BLaER1 treated with 17β-estradiol and CSF1 and Interleukin-3, amounts not matched to agents 10 nM and 100 nM (cell line): Measurements from ENCODE around the gene SMPD4.
"Not testable (repeated sequence)": the region's sequence is repeated elsewhere in the genome, so short reads cannot be mapped to it uniquely, and the experiment has no call there.

Experiments used
- H3K27ac ChIP-seq, 11 experiments: shearing (Covaris generic); formaldehyde crosslinking; 2 replicates each; pipeline ENCODE4 v1.8.1; 2022
- H3K27me3 ChIP-seq, 11 experiments: shearing (Covaris generic); formaldehyde crosslinking; 2 replicates each; pipeline ENCODE4 v1.8.1; 2022
- H3K36me3 ChIP-seq, 11 experiments: shearing (Covaris generic); formaldehyde crosslinking; 2 replicates each; pipeline ENCODE4 v1.8.1; 2022
- H3K4me1 ChIP-seq, 10 experiments: shearing (Covaris generic); formaldehyde crosslinking; 2 replicates each; pipeline ENCODE4 v1.8.1; 2022
- H3K4me2 ChIP-seq, 11 experiments: shearing (Covaris generic); formaldehyde crosslinking; 2 replicates each; pipeline ENCODE4 v1.8.1; 2022
- H3K4me3 ChIP-seq, 10 experiments: shearing (Covaris generic); formaldehyde crosslinking; 2 replicates each; pipeline ENCODE4 v1.8.1; 2022
- H3K9ac ChIP-seq, 11 experiments: shearing (Covaris generic); formaldehyde crosslinking; 2 replicates each; pipeline ENCODE4 v1.8.1; 2022
- H3K9me3 ChIP-seq, 11 experiments: shearing (Covaris generic); formaldehyde crosslinking; replicated peaks in 1 of 11; 2 replicates each; pipeline ENCODE4 v1.8.1; 2022
- H4K20me1 ChIP-seq, 11 experiments: shearing (Covaris generic); formaldehyde crosslinking; 2 replicates each; pipeline ENCODE4 v1.8.1; 2022
- Cebpa-rat ChIP-seq, 11 experiments: shearing (Covaris generic); IDR thresholded peaks; 2 replicates each; pipeline ENCODE4 v1.8.1; 2022

SMPD4 gene

DNA sequence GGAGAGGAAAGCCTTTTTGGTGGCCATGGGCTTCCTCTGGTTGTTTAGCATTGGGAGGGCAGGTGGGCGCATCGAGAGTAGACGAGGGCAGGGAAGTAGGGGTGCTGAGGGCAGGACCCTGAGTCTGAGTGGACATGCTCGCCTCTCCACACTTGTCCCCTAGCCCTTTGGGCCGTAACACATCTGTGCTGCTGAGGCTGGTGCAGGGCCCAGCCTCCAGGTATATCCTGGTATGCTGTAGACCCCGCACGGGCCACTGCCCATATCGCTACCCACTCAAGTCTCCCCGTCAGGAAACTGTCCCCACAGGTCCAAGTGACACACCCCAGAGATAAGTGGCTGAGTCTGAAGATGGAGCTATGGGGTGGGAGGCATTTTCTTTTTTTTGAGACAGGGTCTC is 22.8 kb downstream of the SMPD4 start:
- H3K27ac ChIP-seq: peak overlapping the region; percentile 20 to 90 (median 78); a peak in 21 of 22 replicates
- H3K4me2 ChIP-seq: peak overlapping the region; percentile 67 to 92 (median 86)
- TF ChIP-seq Cebpa-rat (IDR thresholded peaks at IDR 0.05): no peak
- H3K27me3 ChIP-seq: no peaks in the 10 kb centered on the region
- peaks cover 27 to 74% (median 47%) of the 10 kb centered on the region in 11 experiments for H3K36me3 ChIP-seq
- H3K9me3 ChIP-seq: no peaks in the 10 kb centered on the region
- H4K20me1 ChIP-seq: peaks cover 0 to 72% (median 31%) of the 10 kb centered on the region in 11 experiments; a peak in 18 of 22 replicates
- H3K9ac ChIP-seq: peak overlapping the region; percentile 45 to 79 (median 66); a peak in 20 of 22 replicates
- peak overlapping the region in 2 of 10 experiments; percentile 4 to 28; a peak in 3 of 20 replicates for H3K4me3 ChIP-seq
- peaks cover 35 to 62% (median 50%) of the 10 kb centered on the region in 10 experiments for H3K4me1 ChIP-seq

DNA sequence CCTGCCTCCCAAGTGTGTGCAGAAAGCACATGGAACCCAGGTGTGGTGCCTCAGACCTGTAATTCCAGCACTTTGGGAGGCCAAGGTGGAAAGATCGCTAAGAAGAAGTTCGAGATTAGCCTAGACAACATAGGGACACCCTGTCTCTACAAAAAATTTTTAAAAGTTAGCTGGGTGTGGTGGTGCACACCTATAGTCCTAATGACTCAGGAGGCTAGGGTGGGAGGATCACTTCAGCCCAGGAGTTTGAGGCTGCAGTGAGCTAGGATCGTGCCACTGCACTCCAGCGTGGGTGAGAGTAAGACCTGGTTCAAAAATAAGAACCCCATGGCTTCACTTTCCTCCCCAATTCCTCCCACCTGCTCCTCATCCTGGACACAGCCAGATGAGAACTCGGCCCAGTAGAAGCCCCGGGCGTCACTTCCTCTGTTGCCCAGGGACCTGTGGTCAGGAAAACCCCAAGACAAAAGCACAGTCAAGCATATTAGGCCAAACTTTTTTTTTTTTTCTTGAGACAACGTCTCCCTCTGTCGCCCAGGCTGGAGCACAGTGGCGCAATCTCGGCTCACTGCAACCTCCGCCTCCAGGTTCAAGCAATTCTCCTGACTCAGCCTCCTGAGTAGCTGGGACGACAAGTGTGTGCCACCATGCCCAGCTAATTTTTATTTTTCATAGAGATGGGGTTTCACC is 23.4 kb downstream of the SMPD4 start:
- H3K36me3 ChIP-seq: peaks cover 27 to 74% (median 46%) of the 10 kb centered on the region in 11 experiments
- H3K4me2 ChIP-seq: peak overlapping the region; percentile 67 to 92 (median 86)
- not testable (repeated sequence) for H3K27me3 ChIP-seq

DNA sequence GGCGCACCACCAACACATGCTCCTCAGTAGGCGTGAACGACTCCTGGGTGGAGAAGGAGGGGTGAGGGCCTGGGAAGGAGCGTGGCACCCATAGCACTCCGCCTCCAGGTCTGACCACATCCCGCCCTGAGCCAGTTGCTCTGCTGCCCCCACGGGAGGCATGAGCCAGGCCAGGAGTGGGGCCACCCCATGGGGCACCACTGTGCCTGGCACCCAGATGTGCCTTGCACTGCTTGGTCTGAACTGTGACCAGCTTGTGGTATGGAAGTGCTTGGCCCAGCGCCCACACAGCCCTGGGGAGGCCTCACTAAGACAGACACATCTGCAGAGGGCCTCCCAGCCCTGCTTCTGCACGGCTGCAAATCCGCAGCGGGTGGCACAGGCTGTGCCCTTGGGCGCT is 24.0 kb downstream of the SMPD4 start:
- Histone ChIP-seq H3K36me3 (peaks cover 27 to 74% (median 47%) of the 10 kb centered on the region in 11 experiments), H3K9ac (peak overlapping the region in 10 of 11 experiments; percentile 43 to 79 (median 62); a peak in 19 of 22 replicates)

More for the DNA sequence above, 23.4 kb downstream of the SMPD4 start:
- Histone ChIP-seq H3K27ac (peak overlapping the region in 10 of 11 experiments; percentile 70 to 90 (median 80); a peak in 20 of 22 replicates), H3K9ac (peak overlapping the region; percentile 58 to 79 (median 66); a peak in 21 of 22 replicates), H3K4me1 (peaks cover 35 to 61% (median 50%) of the 10 kb centered on the region in 10 experiments), H4K20me1 (peaks cover 0 to 68% (median 31%) of the 10 kb centered on the region in 11 experiments; a peak in 18 of 22 replicates), H3K4me3 (peak overlapping the region in 5 of 10 experiments; percentile 11 to 28 (median 22); a peak in 5 of 20 replicates)
- TF ChIP-seq Cebpa-rat (IDR thresholded peaks at IDR 0.05): peak; percentile 10 to 99 (median 83); a peak in 19 of 22 replicates
- not testable (repeated sequence) for H3K9me3 ChIP-seq

DNA sequence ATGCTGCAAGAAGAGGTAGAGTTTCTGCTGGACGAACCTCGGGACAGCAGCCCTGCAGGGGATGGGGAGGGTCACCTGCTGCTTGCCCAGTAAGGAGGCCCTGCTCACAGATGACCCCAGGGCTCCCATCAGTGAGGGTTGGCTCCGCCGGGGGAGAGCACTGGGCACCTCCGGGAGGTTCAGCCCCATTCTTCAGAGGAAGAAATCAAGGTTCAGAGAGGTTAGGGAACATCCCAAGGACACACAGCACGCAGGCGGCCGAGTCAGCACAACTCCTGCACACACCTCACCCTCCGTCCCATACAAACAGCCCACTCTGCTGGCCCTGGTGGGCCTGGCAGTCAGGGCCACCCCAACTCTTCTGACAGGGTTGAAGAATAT is 24.8 kb downstream of the SMPD4 start:
- Histone ChIP-seq H3K9me3 (no peaks in the 10 kb centered on the region), H3K27ac (peak overlapping the region in 9 of 11 experiments; percentile 20 to 90 (median 76); a peak in 14 of 22 replicates), H3K4me3 (no peak overlapping the region), H3K4me2 (peak overlapping the region; percentile 67 to 92 (median 86); a peak in 20 of 22 replicates), H4K20me1 (peaks cover 0 to 60% (median 31%) of the 10 kb centered on the region in 11 experiments; a peak in 18 of 22 replicates), H3K4me1 (peaks cover 35 to 59% (median 50%) of the 10 kb centered on the region in 10 experiments), H3K36me3 (peaks cover 34 to 75% (median 52%) of the 10 kb centered on the region in 11 experiments), H3K9ac (peak overlapping the region in 4 of 11 experiments; percentile 51 to 78 (median 63); a peak in 9 of 22 replicates), H3K27me3 (no peaks in the 10 kb centered on the region)
- TF ChIP-seq Cebpa-rat (IDR thresholded peaks at IDR 0.05): no peak

More for the DNA sequence above, 24.0 kb downstream of the SMPD4 start:
- Histone ChIP-seq H3K4me1 (peaks cover 35 to 60% (median 50%) of the 10 kb centered on the region in 10 experiments), H3K4me3 (peak overlapping the region in 4 of 10 experiments; percentile 11 to 28 (median 20); a peak in 3 of 20 replicates), H3K27ac (peak overlapping the region in 10 of 11 experiments; percentile 54 to 90 (median 80); a peak in 20 of 22 replicates), H4K20me1 (peaks cover 0 to 62% (median 31%) of the 10 kb centered on the region in 11 experiments; a peak in 18 of 22 replicates), H3K4me2 (peak overlapping the region; percentile 67 to 92 (median 86))
- not testable (repeated sequence) for H3K27me3 ChIP-seq, H3K9me3 ChIP-seq

DNA sequence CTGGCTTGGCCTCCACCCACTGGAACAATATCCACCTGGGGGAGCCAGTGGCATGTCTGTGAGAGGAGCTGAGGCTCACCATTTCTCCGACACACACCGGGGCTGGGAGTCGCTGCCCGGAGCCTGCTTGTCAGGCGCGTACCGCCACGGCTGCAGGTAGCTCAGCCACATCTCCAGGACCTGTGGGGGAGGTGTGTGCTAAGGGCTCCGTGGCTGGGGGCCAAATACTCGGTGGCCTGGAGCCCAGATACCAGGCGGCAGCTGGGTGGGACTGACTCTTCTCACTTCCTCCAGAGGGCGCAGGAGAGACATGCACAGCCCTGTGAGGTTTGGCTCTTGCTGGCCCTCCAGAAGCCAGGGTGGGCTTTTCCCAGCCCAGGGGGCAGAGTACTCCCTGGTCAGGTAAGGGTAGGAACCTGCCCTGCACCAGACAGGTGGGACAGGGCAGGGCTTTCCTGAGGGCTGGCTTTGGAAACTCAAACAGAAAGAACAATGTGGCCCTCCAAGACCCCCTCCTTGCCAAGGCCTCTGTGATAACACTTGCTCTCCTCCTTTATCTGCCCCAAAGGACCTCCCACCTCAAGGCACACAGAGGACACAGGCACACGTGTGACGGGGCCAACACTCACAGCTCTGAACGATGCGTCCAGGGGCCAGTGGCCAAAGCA is 25.3 kb downstream of the SMPD4 start:
- peak overlapping the region in 3 of 11 experiments; percentile 59 to 78 (median 67); a peak in 4 of 22 replicates for H3K9ac ChIP-seq
- H3K4me2 ChIP-seq: peak overlapping the region; percentile 67 to 92 (median 86); a peak in 18 of 22 replicates
- H3K27ac ChIP-seq: peak overlapping the region in 6 of 11 experiments; percentile 7 to 90 (median 83); a peak in 8 of 22 replicates
- peaks cover 0 to 55% (median 31%) of the 10 kb centered on the region in 11 experiments; a peak in 18 of 22 replicates for H4K20me1 ChIP-seq
- peaks cover 34 to 72% (median 52%) of the 10 kb centered on the region in 11 experiments for H3K36me3 ChIP-seq
- not testable (repeated sequence) for H3K9me3 ChIP-seq, H3K4me3 ChIP-seq, H3K27me3 ChIP-seq
- peaks cover 35 to 54% (median 48%) of the 10 kb centered on the region in 10 experiments for H3K4me1 ChIP-seq

DNA sequence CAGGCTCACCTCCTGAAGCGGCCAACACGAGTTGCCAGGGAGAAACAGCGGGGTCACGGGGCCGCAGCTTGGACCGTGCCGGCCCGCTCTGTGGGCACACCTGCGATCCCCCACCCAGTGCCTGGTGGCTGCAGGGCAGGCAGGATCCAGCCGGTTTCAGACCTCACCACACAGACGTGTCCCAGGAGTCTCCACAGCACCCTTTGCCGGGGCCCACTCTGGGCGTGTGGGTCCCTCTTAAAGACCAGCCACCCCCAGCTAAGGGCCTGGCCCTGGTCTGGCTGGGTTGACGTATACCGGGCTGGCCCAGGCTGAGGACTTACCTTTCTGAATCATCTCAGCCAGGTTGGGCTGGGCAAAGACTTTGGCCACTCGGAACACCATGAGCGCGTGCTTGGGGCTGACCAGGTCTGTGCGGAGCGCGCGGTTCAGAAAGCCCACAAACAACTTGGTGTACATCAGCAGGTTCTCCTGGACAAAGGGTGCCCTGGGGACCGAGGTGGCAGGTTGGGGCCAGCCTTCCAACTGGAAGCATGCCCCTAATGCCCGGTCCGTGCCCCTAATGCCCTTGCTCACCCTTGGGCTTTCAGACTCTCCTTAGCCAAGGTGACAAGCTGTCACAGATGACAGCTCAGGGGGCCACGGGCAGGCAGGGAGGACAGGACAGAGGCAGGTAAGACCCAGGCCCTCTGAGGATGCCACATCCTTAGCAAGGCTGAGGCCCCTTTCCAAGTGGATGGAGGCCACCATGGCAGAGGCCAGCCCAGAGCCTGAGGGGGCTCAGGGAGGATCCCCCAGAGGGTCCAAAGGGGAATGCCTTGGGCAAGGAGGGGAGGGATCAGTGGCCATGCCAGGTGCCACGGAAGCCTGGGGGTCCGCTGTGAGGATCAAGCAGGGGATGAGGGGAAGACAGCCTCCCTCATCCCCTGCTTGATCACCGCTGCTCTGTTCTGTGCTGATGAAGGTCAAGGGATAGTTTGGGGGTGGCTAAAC is 26.3 kb downstream of the SMPD4 start:
- Histone ChIP-seq H3K9ac (peak overlapping the region in 3 of 11 experiments; percentile 9 to 27 (median 11); a peak in 2 of 22 replicates), H3K9me3 (no peaks in the 10 kb centered on the region), H3K27ac (peak overlapping the region in 4 of 11 experiments; percentile 7 to 90 (median 82); a peak in 5 of 22 replicates), H3K36me3 (peaks cover 34 to 71% (median 56%) of the 10 kb centered on the region in 11 experiments), H3K4me2 (no peak overlapping the region), H3K27me3 (no peaks in the 10 kb centered on the region), H3K4me1 (peaks cover 35 to 44% (median 43%) of the 10 kb centered on the region in 10 experiments), H4K20me1 (peaks cover 0 to 55% (median 31%) of the 10 kb centered on the region in 11 experiments; a peak in 18 of 22 replicates), H3K4me3 (no peak overlapping the region)
- no peak for TF ChIP-seq Cebpa-rat (IDR thresholded peaks at IDR 0.05)

DNA sequence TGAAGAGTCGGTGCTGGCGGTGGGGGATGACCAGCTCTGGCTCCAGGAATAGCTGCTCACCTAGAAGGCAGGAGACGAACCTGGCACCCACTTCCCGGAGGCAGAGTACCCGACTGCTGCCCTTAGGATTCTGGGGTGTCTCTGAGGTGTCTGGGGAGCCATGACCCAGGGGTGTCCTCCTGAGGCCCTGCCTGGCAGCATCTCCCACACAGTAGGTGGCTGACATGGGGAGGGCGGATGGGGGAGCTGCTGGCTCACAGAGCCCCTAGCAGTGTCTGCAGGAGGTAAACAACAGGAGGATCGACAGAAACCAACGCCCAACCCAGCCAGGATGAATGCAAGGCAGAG is 27.0 kb downstream of the SMPD4 start:
- H3K4me3 ChIP-seq, H3K27me3 ChIP-seq, H3K4me2 ChIP-seq, H3K9ac ChIP-seq, H3K27ac ChIP-seq, H3K9me3 ChIP-seq: not testable (repeated sequence)
- Histone ChIP-seq H3K4me1 (peaks cover 30 to 38% (median 36%) of the 10 kb centered on the region in 10 experiments), H3K36me3 (peaks cover 34 to 64% (median 49%) of the 10 kb centered on the region in 11 experiments), H4K20me1 (peaks cover 0 to 51% (median 31%) of the 10 kb centered on the region in 11 experiments; a peak in 18 of 22 replicates)

DNA sequence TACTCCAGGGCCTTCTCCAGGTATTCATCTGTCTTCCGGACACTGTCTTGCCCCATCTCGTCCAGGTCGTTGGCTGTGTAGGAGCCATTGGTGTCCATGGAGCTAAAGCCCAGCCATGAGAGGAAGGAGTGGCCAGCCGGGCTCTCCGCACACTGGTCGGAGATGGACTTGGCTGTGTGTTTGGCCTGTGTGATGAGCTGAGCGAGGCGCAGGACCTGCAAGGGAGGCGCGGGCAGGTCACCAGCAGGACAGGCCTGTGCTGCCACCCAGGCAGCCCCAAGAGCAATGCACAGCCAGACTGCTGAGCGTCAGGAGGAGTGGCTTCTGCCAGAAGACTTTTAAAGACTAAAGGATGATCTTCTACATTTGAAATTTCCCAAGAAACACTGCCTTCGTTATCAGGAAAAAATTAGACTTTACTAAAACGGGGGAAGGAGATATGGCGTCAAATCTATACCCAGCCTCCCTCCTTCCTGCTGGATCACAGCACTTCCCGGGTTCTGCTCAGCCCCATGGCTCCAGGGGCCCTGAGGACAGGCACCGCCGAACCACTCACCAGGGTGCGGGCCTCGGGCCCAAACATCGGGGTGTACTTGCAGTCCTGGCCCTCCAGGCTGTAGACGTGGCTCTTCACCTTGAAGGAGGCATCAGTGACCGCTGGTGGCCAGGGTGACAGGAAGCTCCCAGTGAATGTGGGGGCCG is 27.5 kb downstream of the SMPD4 start:
- H3K4me2 ChIP-seq, H3K9ac ChIP-seq, H3K27ac ChIP-seq, H3K9me3 ChIP-seq, H3K4me3 ChIP-seq, H3K27me3 ChIP-seq: not testable (repeated sequence)
- Histone ChIP-seq H3K36me3 (peaks cover 34 to 60% (median 49%) of the 10 kb centered on the region in 11 experiments), H3K4me1 (peaks cover 25 to 37% (median 33%) of the 10 kb centered on the region in 10 experiments), H4K20me1 (peaks cover 0 to 48% (median 31%) of the 10 kb centered on the region in 11 experiments; a peak in 18 of 22 replicates)
